Measurements from ENCODE around the gene GJB3. TPM values are rescaled to one million over a fixed set of nuclear protein-coding genes. Genes with fewer than 3 reads are reported as not detected.

GJB3 gene
- total and polyA plus RNA-seq, 2 experiments from 2014 or later = 0.43 TPM; not detected in 1

- Histone ChIP-seq H4K20me1 (ENCODE audit: insufficient read depth) (no peaks in the 10 kb centered on the region), H2AFZ (no peak overlapping the region), H3F3A (ENCODE audit: insufficient read depth) (no peaks in the 10 kb centered on the region), H3K9me3 (ENCODE audit: low read depth) (no peaks in the 10 kb centered on the region), H3K36me3 (ENCODE audit: low read depth) (no peaks in the 10 kb centered on the region), H3K27ac (no peak overlapping the region), H3K27me3 (replicated peaks; ENCODE audit: insufficient read depth) (peaks cover 23% of the 10 kb centered on the region), H3K4me2 (ENCODE audit: unreplicated experiment) (no peak overlapping the region), H3K4me3 (no peak overlapping the region), H3K79me2 (ENCODE audit: insufficient read depth) (no peaks in the 10 kb centered on the region), H3K9me2 (ENCODE audit: insufficient read depth) (no peaks in the 10 kb centered on the region), H3K9ac (no peak overlapping the region), H3K4me1 (ENCODE audit: insufficient read depth) (no peaks in the 10 kb centered on the region)
- DNase-seq = no peak
- no peak for TF ChIP-seq EZH2 (IDR thresholded peaks at IDR 0.05; ENCODE audit: insufficient read depth, poor library complexity, severe bottlenecking)
- TF ChIP-seq EZH2phosphoT487 (IDR thresholded peaks at IDR 0.05; ENCODE audit: insufficient read depth, low read depth) = no peak
- 32 to 36% methylated on average over 2 to 6 of the region's 6 CpGs for WGBS, 2 experiments (ENCODE audit: low coverage in 1 of 2, low lambda C conversion rate in 2 of 2, missing lambda C conversion rate in 2 of 2)
- in situ Hi-C loops (cut with MboI) = no loop called here
Measured at GRCh38 chr1:34747638-34747941, 33.4 kb upstream of the GJB3 start.

GRCh38 chr1:34749992-34750391 is 31.0 kb upstream of the GJB3 start:
- no peak overlapping the region for H3K9ac ChIP-seq
- no peaks in the 10 kb centered on the region for H3K36me3 ChIP-seq (ENCODE audit: low read depth)
- H4K20me1 ChIP-seq (ENCODE audit: insufficient read depth) = no peaks in the 10 kb centered on the region
- no peak for DNase-seq
- WGBS, 2 experiments (ENCODE audit: low coverage in 1 of 2, low lambda C conversion rate in 2 of 2, missing lambda C conversion rate in 2 of 2) = 30 to 34% methylated on average over 8 of the region's 8 CpGs
- no peaks in the 10 kb centered on the region for H3K79me2 ChIP-seq (ENCODE audit: insufficient read depth)
- TF ChIP-seq EZH2 (IDR thresholded peaks at IDR 0.05; ENCODE audit: insufficient read depth, poor library complexity, severe bottlenecking) = no peak
- no peak for TF ChIP-seq EZH2phosphoT487 (IDR thresholded peaks at IDR 0.05; ENCODE audit: insufficient read depth, low read depth)
- in situ Hi-C loops (cut with MboI) = no loop called here
- no peak overlapping the region for H3K4me2 ChIP-seq (ENCODE audit: unreplicated experiment)
- H3K4me1 ChIP-seq (ENCODE audit: insufficient read depth) = no peaks in the 10 kb centered on the region
- H3F3A ChIP-seq (ENCODE audit: insufficient read depth) = no peaks in the 10 kb centered on the region
- H3K9me3 ChIP-seq (ENCODE audit: low read depth) = no peaks in the 10 kb centered on the region
- no peak overlapping the region for H3K27ac ChIP-seq
- peaks cover 23% of the 10 kb centered on the region for H3K27me3 ChIP-seq (replicated peaks; ENCODE audit: insufficient read depth)
- no peak overlapping the region for H2AFZ ChIP-seq
- H3K9me2 ChIP-seq (ENCODE audit: insufficient read depth) = no peaks in the 10 kb centered on the region
- no peak overlapping the region for H3K4me3 ChIP-seq

- peaks cover 20% of the 10 kb centered on the region for H3K27me3 ChIP-seq (replicated peaks; ENCODE audit: insufficient read depth)
- no peaks in the 10 kb centered on the region for H3F3A ChIP-seq (ENCODE audit: insufficient read depth)
- no peak overlapping the region for H2AFZ ChIP-seq
- no peaks in the 10 kb centered on the region for H3K79me2 ChIP-seq (ENCODE audit: insufficient read depth)
- no peak for TF ChIP-seq EZH2 (IDR thresholded peaks at IDR 0.05; ENCODE audit: insufficient read depth, poor library complexity, severe bottlenecking)
- TF ChIP-seq EZH2phosphoT487 (IDR thresholded peaks at IDR 0.05; ENCODE audit: insufficient read depth, low read depth) = no peak
- H3K4me3 ChIP-seq = no peak overlapping the region
- no peak overlapping the region for H3K4me2 ChIP-seq (ENCODE audit: unreplicated experiment)
- no peaks in the 10 kb centered on the region for H3K36me3 ChIP-seq (ENCODE audit: low read depth)
- H4K20me1 ChIP-seq (ENCODE audit: insufficient read depth) = no peaks in the 10 kb centered on the region
- H3K27ac ChIP-seq = no peak overlapping the region
- no peak for DNase-seq
- no peaks in the 10 kb centered on the region for H3K4me1 ChIP-seq (ENCODE audit: insufficient read depth)
- no peaks in the 10 kb centered on the region for H3K9me2 ChIP-seq (ENCODE audit: insufficient read depth)
- in situ Hi-C loops (cut with MboI) = no loop called here
- H3K9ac ChIP-seq = no peak overlapping the region
- no peaks in the 10 kb centered on the region for H3K9me3 ChIP-seq (ENCODE audit: low read depth)
- 53 to 62% methylated on average over 5 of the region's 5 CpGs for WGBS, 2 experiments (ENCODE audit: low coverage in 1 of 2, low lambda C conversion rate in 2 of 2, missing lambda C conversion rate in 2 of 2)
Measured at GRCh38 chr1:34750610-34751009, 30.4 kb upstream of the GJB3 start.

- Histone ChIP-seq H3F3A (ENCODE audit: insufficient read depth) (no peaks in the 10 kb centered on the region), H3K27me3 (replicated peaks; ENCODE audit: insufficient read depth) (peaks cover 3% of the 10 kb centered on the region), H3K9me3 (ENCODE audit: low read depth) (no peaks in the 10 kb centered on the region), H3K9me2 (ENCODE audit: insufficient read depth) (no peaks in the 10 kb centered on the region), H3K4me1 (ENCODE audit: insufficient read depth) (no peaks in the 10 kb centered on the region), H3K36me3 (ENCODE audit: low read depth) (no peaks in the 10 kb centered on the region), H2AFZ (no peak overlapping the region), H3K79me2 (ENCODE audit: insufficient read depth) (no peaks in the 10 kb centered on the region), H3K9ac (no peak overlapping the region), H3K27ac (no peak overlapping the region), H3K4me2 (ENCODE audit: unreplicated experiment) (no peak overlapping the region), H4K20me1 (ENCODE audit: insufficient read depth) (no peaks in the 10 kb centered on the region), H3K4me3 (no peak overlapping the region)
- WGBS, 2 experiments (ENCODE audit: low coverage in 1 of 2, low lambda C conversion rate in 2 of 2, missing lambda C conversion rate in 2 of 2) = 33 to 34% methylated on average over 3 of the region's 3 CpGs
- no peak for TF ChIP-seq EZH2phosphoT487 (IDR thresholded peaks at IDR 0.05; ENCODE audit: insufficient read depth, low read depth)
- no peak for TF ChIP-seq EZH2 (IDR thresholded peaks at IDR 0.05; ENCODE audit: insufficient read depth, poor library complexity, severe bottlenecking)
- no peak for DNase-seq
- in situ Hi-C loops (cut with MboI) = no loop called here
Measured at GRCh38 chr1:34753163-34753562, 27.9 kb upstream of the GJB3 start.

- no peaks in the 10 kb centered on the region for H4K20me1 ChIP-seq (ENCODE audit: insufficient read depth)
- H3K4me2 ChIP-seq (ENCODE audit: unreplicated experiment) = no peak within 1 kb of the TSS
- H3K4me3 ChIP-seq = no peak within 1 kb of the TSS
- in situ Hi-C loops (cut with MboI) = no loop called here
- no peak for DNase-seq
- no peak within 1 kb of the TSS for H2AFZ ChIP-seq
- H3K79me2 ChIP-seq (ENCODE audit: insufficient read depth) = no peaks in the 10 kb centered on the region
- H3K36me3 ChIP-seq (ENCODE audit: low read depth) = no peaks in the 10 kb centered on the region
- H3K9ac ChIP-seq = no peak within 1 kb of the TSS
- WGBS, 2 experiments (ENCODE audit: low coverage in 1 of 2, low lambda C conversion rate in 2 of 2, missing lambda C conversion rate in 2 of 2) = 38 to 42% methylated on average over 11 of the region's 13 CpGs
- H3K9me3 ChIP-seq (ENCODE audit: low read depth) = no peaks in the 10 kb centered on the region
- no peak for TF ChIP-seq EZH2 (IDR thresholded peaks at IDR 0.05; ENCODE audit: insufficient read depth, poor library complexity, severe bottlenecking)
- no peak for TF ChIP-seq EZH2phosphoT487 (IDR thresholded peaks at IDR 0.05; ENCODE audit: insufficient read depth, low read depth)
- H3F3A ChIP-seq (ENCODE audit: insufficient read depth) = no peaks in the 10 kb centered on the region
- H3K4me1 ChIP-seq (ENCODE audit: insufficient read depth) = no peaks in the 10 kb centered on the region
- H3K9me2 ChIP-seq (ENCODE audit: insufficient read depth) = no peaks in the 10 kb centered on the region
- H3K27me3 ChIP-seq (replicated peaks; ENCODE audit: insufficient read depth) = no peaks in the 10 kb centered on the region
- H3K27ac ChIP-seq = no peak within 1 kb of the TSS
Measured at GRCh38 chr1:34754964-34755637, 25.9 kb upstream of the GJB3 start, which contains the start of gene GJB5. Gene GJB5 (plus strand): TSS chr1:34755047. CDS start chr1:34757331, 2,284 bp downstream.

All from GM23248 (cell line).